ENCODE data around the gene SNRNP48. TPM values are rescaled to one million over a fixed set of nuclear protein-coding genes. Genes with fewer than 3 reads are reported as not detected.
A peak's percentile ranks its signal among the peaks of the same experiment; 100 is the strongest.

SNRNP48 gene
- total RNA-seq, 1 experiment from 2014 or later, result 26.2 TPM

GRCh38 chr6:7589221-7589620, 777 bp upstream of the SNRNP48 start:
- no peaks in the 10 kb centered on the region for H4K20me1 ChIP-seq (ENCODE audit: insufficient read depth)
- peak overlapping the region; percentile 79 for H3K4me2 ChIP-seq (ENCODE audit: low read length)
- intact Hi-C loops (cut with micrococcal nuclease), result no loop called here
- peaks cover 43% of the 10 kb centered on the region for H3K79me2 ChIP-seq (ENCODE audit: insufficient read depth, low read length)
- peak overlapping the region in 1 of 2 experiments; percentile 92; a peak in 1 of 4 replicates for H3K4me3 ChIP-seq (replicated peaks in 1 of 2; ENCODE audit: low read depth in 1 of 2, low read length in 2 of 2)
- no peaks in the 10 kb centered on the region for H3K9me3 ChIP-seq (ENCODE audit: control insufficient read depth in 1 of 2, insufficient read depth in 1 of 2, low read depth in 1 of 2, low read length in 2 of 2)
- no peaks in the 10 kb centered on the region for H3K9me2 ChIP-seq (ENCODE audit: insufficient read depth)
- peak overlapping the region; percentile 81 for H2AFZ ChIP-seq (ENCODE audit: low read depth, low read length, poor library complexity, severe bottlenecking)
- no peak for ATAC-seq
- no peaks in the 10 kb centered on the region for H3K27me3 ChIP-seq (ENCODE audit: insufficient read depth, low read length)
- no TSS peak for BruUV-seq (replicated peaks)
- H3K27ac ChIP-seq (ENCODE audit: low read depth, low read length), result no peak overlapping the region
- peaks cover 5 to 11% of the 10 kb centered on the region in 2 experiments; a peak in 3 of 4 replicates for H3K36me3 ChIP-seq (ENCODE audit: control insufficient read depth in 1 of 2, insufficient read depth in 2 of 2, low read length in 2 of 2)
- ChIA-PET POLR2A (interaction anchor here (1.0 kb wide), 1 partner anchor 200 kb away, joined by 3 read pairs; the partner anchor contains the start of genes CAGE1 and RIOK1), RAD21 (ENCODE audit: low non-redundant PET in 1 of 2, low total read pairs in 2 of 2, uncharacterized antibody in 2 of 2, unreplicated experiment in 2 of 2) (no interaction called here), CTCF (no interaction called here)
- H3K9ac ChIP-seq (ENCODE audit: low read length), result no peak overlapping the region
- peaks cover 10 to 20% of the 10 kb centered on the region in 2 experiments; a peak in 3 of 4 replicates for H3K4me1 ChIP-seq (ENCODE audit: control insufficient read depth in 1 of 2, insufficient read depth in 2 of 2, low read length in 2 of 2)
- TF ChIP-seq MAX (IDR thresholded peaks at IDR 0.05) (no peak), TCF7L2 (IDR thresholded peaks at IDR 0.05; ENCODE audit: borderline replicate concordance, extremely low read depth, insufficient read depth, insufficient read length) (no peak), SIN3A (IDR thresholded peaks at IDR 0.05; ENCODE audit: low read depth) (no peak), EZH2 (IDR thresholded peaks at IDR 0.05) (no peak), FOSL1 (IDR thresholded peaks at IDR 0.05; ENCODE audit: low read depth) (no peak), ZBTB33 (IDR thresholded peaks at IDR 0.05; ENCODE audit: extremely low read depth, insufficient replicate concordance, low read length) (no peak), SRF (IDR thresholded peaks at IDR 0.05; ENCODE audit: low read depth) (no peak), SP1 (IDR thresholded peaks at IDR 0.05; ENCODE audit: low read depth) (no peak), JUND (IDR thresholded peaks at IDR 0.05) (no peak), CBX3 (IDR thresholded peaks at IDR 0.05; ENCODE audit: low read depth) (no peak), POLR2AphosphoS5 (IDR thresholded peaks at IDR 0.05; ENCODE audit: low read depth, low read length) (no peak), ATF3 (IDR thresholded peaks at IDR 0.05) (no peak), POLR2A (IDR thresholded peaks at IDR 0.05; ENCODE audit: borderline replicate concordance, extremely low read depth, insufficient read depth, insufficient read length) (no peak), EZH2phosphoT487 (IDR thresholded peaks at IDR 0.05; ENCODE audit: borderline replicate concordance) (no peak), RAD21 (IDR thresholded peaks at IDR 0.05; ENCODE audit: low read depth) (no peak), CEBPB (IDR thresholded peaks at IDR 0.05; ENCODE audit: low read depth) (no peak)
- no peak for DNase-seq (ENCODE audit: low read depth, low spot score)

Data from HCT116 (cell line).